Posterior vena cava (tissue), 2 donors: Measurements from ENCODE around the gene MOB3B. TPM values are rescaled to one million over a fixed set of nuclear protein-coding genes. Genes with fewer than 3 reads are reported as not detected.
"Not testable (repeated sequence)": the region's sequence is repeated elsewhere in the genome, so short reads cannot be mapped to it uniquely, and the experiment has no call there.

ENCODE experiments used
- DNase-seq: peaks from one replicate; pipeline ENCODE4 v3.0.0-alpha.2; 2020; ENCODE audit warnings: low spot score
- intact Hi-C, 2 donors: fragments of 100-400 bp; cut with DNase I; formaldehyde crosslinking; loops; one replicate each; pipeline versions ENCODE4 v1.14.1 to v1.14.2; 2022 to 2023
- total RNA-seq, 2 donors: library from RNA; stranded (reverse); fragmentation: NEBNext Ultra II Directional; extraction: Animal tissue kit (Norgen Biotek cat#: 25700); gene quantifications; one replicate each; pipeline ENCODE4 v1.2.1, GENCODE V29; 2021
- donor health status: DM: yes; HTN: yes; CAD: no.
- donor health status: DM: yes; HTN: yes; CAD: no.

MOB3B gene
- total RNA-seq, 2 donors from 2014 or later = 3.2 to 4.0 TPM

GRCh38 chr9:27466516-27466915, 63.1 kb downstream of the MOB3B start:
- intact Hi-C loops = not testable (repeated sequence)

GRCh38 chr9:27464950-27465349, 64.7 kb downstream of the MOB3B start:
- DNase-seq, intact Hi-C loops: not testable (repeated sequence)

More at GRCh38 chr9:27466516-27466915, 63.1 kb downstream of the MOB3B start:
- not testable (repeated sequence) for DNase-seq

GRCh38 chr9:27462846-27463245, 66.8 kb downstream of the MOB3B start:
- intact Hi-C loops = no loop called here
- no peak for DNase-seq

GRCh38 chr9:27462434-27462833, 67.2 kb downstream of the MOB3B start:
- intact Hi-C loops = no loop called here
- no peak for DNase-seq

GRCh38 chr9:27460226-27461023, 69.2 kb downstream of the MOB3B start:
- intact Hi-C loops = no loop called here
- DNase-seq = no peak

GRCh38 chr9:27457445-27457844, 72.2 kb downstream of the MOB3B start:
- intact Hi-C loops = no loop called here
- no peak for DNase-seq

- DNase-seq = no peak
- intact Hi-C loops = no loop called here
Observed at GRCh38 chr9:27453860-27454553, 75.6 kb downstream of the MOB3B start.

GRCh38 chr9:27451207-27451797, 78.3 kb downstream of the MOB3B start:
- no peak for DNase-seq
- intact Hi-C loops = no loop called here

- DNase-seq = no peak
- intact Hi-C loops = no loop called here
Observed at GRCh38 chr9:27450752-27451151, 78.9 kb downstream of the MOB3B start.

- DNase-seq = not testable (repeated sequence)
Observed at GRCh38 chr9:27448356-27448755, 81.3 kb downstream of the MOB3B start.

GRCh38 chr9:27447031-27447683, 82.5 kb downstream of the MOB3B start:
- DNase-seq = no peak
- intact Hi-C loops = no loop called here

More at GRCh38 chr9:27448356-27448755, 81.3 kb downstream of the MOB3B start:
- intact Hi-C loops = not testable (repeated sequence)

GRCh38 chr9:27445688-27446087, 83.9 kb downstream of the MOB3B start:
- intact Hi-C loops = no loop called here
- no peak for DNase-seq

GRCh38 chr9:27445057-27445595, 84.5 kb downstream of the MOB3B start:
- no peak for DNase-seq
- intact Hi-C loops = no loop called here

- no peak for DNase-seq
Observed at GRCh38 chr9:27442464-27442863, 87.2 kb downstream of the MOB3B start.

GRCh38 chr9:27441741-27442070, 87.9 kb downstream of the MOB3B start:
- DNase-seq = no peak
- intact Hi-C loops = loop anchor here in 1 of 2 donors (2.0 kb wide), 1 partner anchor 45 kb away; no protein-coding TSS in a partner anchor

More at GRCh38 chr9:27442464-27442863, 87.2 kb downstream of the MOB3B start:
- intact Hi-C loops = loop anchor here in 1 of 2 donors (2.0 kb wide), 1 partner anchor 46 kb away; no protein-coding TSS in a partner anchor

- DNase-seq = no peak
- intact Hi-C loops = no loop called here
Observed at GRCh38 chr9:27440888-27441740, 88.5 kb downstream of the MOB3B start.

GRCh38 chr9:27438522-27438921, 91.1 kb downstream of the MOB3B start:
- intact Hi-C loops = no loop called here
- DNase-seq = no peak

- no peak for DNase-seq
- intact Hi-C loops = no loop called here
Observed at GRCh38 chr9:27437652-27438373, 91.8 kb downstream of the MOB3B start.
